T-helper 1 cell treated with Interleukin-12 subunit alpha and Interleukin-12 subunit beta and Interleukin-4 antibody, amounts not matched to agents 30 μg/mL and 1 μg/mL, for 36 hours (primary cell): ENCODE data around the gene NRCAM.
"Not testable (repeated sequence)": the region's sequence is repeated elsewhere in the genome, so short reads cannot be mapped to it uniquely, and the experiment has no call there.

Source experiments
- H3K27ac Mint-ChIP-seq: one replicate; pipeline ENCODE4 v1.8.0; 2021; ENCODE audit warnings: mild to moderate bottlenecking, mixed read lengths
- H3K27me3 Mint-ChIP-seq: one replicate; pipeline ENCODE4 v1.8.0; 2021; ENCODE audit warnings: low read depth, mixed read lengths
- H3K36me3 Mint-ChIP-seq: one replicate; pipeline ENCODE4 v1.8.0; 2021; ENCODE audit warnings: low read depth, mixed read lengths
- H3K4me1 Mint-ChIP-seq: one replicate; pipeline ENCODE4 v1.8.0; 2021; ENCODE audit warnings: low read depth, mixed read lengths
- H3K4me3 Mint-ChIP-seq: one replicate; pipeline ENCODE4 v1.8.0; 2021; ENCODE audit warnings: mild to moderate bottlenecking, moderate library complexity, mixed read lengths
- H3K9me3 Mint-ChIP-seq: one replicate; pipeline ENCODE4 v1.8.0; 2021; ENCODE audit warnings: mixed read lengths

NRCAM gene

DNA sequence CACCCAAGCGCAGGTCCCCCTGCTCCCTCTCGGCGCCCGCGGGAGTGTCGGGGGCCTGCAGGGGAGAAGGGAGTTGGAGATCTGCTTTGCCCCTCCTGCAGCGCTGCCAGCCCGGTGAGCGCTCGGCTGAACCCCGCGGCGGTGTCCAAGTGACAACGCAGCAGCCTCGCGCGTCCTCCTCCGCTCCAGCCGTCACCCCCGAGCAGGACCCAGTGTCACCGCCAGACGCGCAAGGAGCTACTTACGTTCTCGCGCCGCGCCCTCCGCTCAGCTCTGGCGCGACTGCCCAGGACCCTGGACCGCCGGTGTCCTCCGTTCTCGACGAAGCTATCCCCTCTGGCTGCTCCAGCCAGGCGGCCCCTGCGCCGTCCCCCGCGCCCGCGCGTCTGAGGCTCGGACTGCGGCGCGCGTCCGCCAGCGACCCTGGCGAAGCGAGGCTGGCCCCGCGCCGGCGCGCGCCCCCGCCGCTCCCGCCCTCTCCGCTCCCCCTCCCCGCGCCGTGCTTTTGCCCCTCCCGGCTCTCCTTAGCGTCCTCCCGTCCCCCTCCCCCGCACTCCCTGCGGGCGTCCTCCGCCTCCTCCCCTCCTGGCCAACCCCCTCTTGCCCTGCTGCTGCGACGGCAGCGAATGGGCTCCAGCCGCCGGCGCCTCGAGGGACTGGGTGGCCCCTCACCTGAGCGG is at the start of gene NRCAM:
NRCAM (minus strand) TSS at position 439 of the 680 bp plus-strand sequence. CDS start 216,372 bp downstream, outside the sequence.
- peak within 1 kb of the TSS; percentile 30 for H3K4me3 Mint-ChIP-seq
- no peaks in the 10 kb centered on the region for H3K4me1 Mint-ChIP-seq
- no peak within 1 kb of the TSS for H3K27ac Mint-ChIP-seq
- H3K9me3 Mint-ChIP-seq, result no peaks in the 10 kb centered on the region
- H3K36me3 Mint-ChIP-seq, result no peaks in the 10 kb centered on the region
- peaks cover 76% of the 10 kb centered on the region for H3K27me3 Mint-ChIP-seq

DNA sequence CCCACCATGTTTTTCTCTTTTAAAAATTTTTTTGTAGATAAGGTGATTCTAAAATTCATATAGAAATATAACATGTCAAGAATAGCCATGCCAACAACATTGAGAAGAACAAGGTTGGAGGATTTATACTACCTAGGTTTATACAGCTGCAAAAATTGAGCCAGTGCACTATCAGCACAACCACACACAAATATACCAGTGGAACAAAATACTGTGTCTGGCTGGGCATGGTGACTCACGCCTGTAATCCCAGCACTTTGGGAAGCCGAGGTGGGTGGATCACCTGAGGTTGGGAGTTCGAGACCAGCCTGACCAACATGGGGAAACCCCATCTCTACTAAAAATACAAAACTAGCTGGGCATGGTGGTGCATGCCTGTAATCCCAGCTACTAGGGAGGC is 48.3 kb upstream of the NRCAM start:
- H3K27ac Mint-ChIP-seq, result not testable (repeated sequence)
- peaks cover 17% of the 10 kb centered on the region for H3K36me3 Mint-ChIP-seq

DNA sequence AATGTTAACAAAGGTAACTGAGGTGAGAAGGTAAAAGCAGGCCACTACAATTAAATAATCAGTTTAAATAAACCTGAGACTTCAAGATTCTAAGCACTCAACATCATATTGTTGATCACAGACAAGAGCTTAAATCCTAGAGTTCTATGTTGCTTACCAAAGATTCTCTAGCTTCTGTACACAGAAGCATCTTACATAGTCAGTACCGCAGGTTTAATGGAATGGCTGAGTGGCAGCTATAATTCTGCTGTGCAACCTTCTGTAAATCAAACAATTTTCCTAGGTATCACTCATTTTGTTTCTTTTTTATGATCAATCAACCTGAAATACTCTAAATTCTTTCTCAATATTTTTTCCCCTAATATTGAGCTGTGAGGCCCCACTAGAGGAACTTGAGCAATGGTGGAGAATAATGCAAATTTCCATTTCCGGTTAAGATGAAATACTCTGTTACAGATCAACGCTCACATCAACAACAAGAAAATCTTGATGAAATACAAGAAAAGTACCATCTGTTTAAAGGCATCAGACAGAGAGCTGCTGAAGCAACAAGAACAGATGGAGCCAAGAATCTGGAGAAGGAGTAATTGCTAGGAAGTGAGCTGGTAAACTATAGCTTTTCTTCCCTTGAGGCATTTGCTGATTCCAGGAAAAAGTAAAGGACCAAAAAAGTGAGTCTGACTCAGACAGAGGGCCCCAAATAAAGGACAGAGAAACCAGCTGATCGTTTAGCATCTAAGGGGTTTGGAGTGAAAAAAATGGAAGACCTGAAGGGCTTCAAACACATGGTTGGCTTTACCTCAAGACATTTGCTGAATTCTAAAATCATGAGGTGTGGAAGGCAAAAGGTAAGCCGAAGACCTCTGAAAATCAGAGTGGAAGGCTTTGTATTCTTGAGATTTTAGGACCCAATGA is 47.1 kb upstream of the NRCAM start:
- Mint-ChIP-seq H3K27me3 (no peaks in the 10 kb centered on the region), H3K4me3 (no peak overlapping the region), H3K4me1 (no peaks in the 10 kb centered on the region), H3K9me3 (no peaks in the 10 kb centered on the region), H3K36me3 (peaks cover 17% of the 10 kb centered on the region), H3K27ac (no peak overlapping the region)

More for the DNA sequence above, 48.3 kb upstream of the NRCAM start:
- not testable (repeated sequence) for H3K9me3 Mint-ChIP-seq, H3K4me1 Mint-ChIP-seq, H3K27me3 Mint-ChIP-seq, H3K4me3 Mint-ChIP-seq

DNA sequence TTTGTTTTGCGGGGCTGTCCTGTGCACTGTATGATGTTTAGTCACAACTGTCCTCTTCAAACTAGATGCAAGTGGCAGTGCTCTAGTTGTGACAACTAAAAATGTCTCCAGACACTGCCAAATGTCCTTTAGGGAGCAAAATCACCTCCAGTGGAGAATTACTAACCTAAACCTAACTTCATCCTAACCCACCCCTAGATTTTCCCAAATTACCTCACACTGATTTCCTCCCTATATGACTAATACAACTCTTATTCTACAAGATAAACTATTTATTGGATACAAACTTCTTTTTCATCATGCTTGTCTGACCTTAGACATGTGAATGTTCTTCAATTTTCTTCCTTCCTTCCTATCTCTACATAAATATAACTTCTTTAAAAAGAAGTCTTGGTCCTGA is 43.3 kb upstream of the NRCAM start:
- no peaks in the 10 kb centered on the region for H3K4me1 Mint-ChIP-seq
- no peaks in the 10 kb centered on the region for H3K9me3 Mint-ChIP-seq
- H3K36me3 Mint-ChIP-seq, result peaks cover 17% of the 10 kb centered on the region
- H3K4me3 Mint-ChIP-seq, result no peak overlapping the region
- no peak overlapping the region for H3K27ac Mint-ChIP-seq
- no peaks in the 10 kb centered on the region for H3K27me3 Mint-ChIP-seq

DNA sequence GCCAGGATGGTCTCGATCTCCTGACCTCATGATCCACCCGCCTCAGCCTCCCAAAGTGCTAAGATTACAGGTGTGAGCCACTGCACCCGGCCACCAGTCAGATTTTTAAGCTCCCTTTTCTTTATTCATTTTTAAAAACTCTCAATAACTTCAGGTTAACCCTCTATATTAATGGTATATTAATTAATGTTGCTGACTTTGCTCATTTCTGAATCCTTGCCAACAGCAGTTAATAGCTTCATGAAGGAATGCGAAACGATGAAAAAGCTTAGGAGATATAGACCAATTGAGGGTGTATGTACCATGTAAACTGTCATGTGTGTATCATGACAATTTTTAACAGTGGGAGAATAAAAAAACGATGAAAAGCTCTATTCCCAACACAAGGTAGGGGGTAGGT is 42.2 kb upstream of the NRCAM start:
- H3K4me1 Mint-ChIP-seq, result no peaks in the 10 kb centered on the region
- H3K9me3 Mint-ChIP-seq, result no peaks in the 10 kb centered on the region
- peaks cover 17% of the 10 kb centered on the region for H3K36me3 Mint-ChIP-seq
- no peak overlapping the region for H3K4me3 Mint-ChIP-seq
- no peak overlapping the region for H3K27ac Mint-ChIP-seq
- H3K27me3 Mint-ChIP-seq, result no peaks in the 10 kb centered on the region

DNA sequence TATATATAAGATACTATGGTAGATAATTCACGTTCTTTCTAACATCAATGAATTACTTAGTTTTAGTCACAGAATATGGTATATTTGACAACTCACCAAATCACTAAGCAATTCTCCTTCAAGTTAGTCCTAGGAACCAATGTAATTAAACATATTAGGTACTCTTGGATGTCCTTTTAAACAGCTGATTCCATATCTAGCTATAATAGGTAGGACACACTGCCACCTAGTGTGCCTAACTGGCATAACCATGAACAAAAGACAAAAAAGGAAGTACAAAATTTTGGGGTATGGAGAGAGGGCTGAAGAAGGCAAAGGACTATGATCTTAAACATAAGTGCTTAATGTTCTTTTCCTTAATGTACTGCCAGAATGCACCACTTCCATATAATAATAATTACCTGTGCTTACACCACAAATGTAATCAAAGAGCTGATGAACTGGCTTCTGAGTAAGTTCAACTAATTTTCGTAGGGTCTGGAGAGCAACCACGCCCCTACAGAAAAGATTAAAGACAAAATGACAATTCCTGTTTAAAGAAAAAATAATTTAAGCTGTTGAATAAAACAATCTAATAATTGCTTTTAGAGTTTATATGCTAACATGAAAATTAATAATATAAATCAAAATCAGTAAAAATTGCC is 41.0 kb upstream of the NRCAM start:
- Mint-ChIP-seq H3K36me3 (peaks cover 12% of the 10 kb centered on the region), H3K4me1 (no peaks in the 10 kb centered on the region), H3K9me3 (no peaks in the 10 kb centered on the region), H3K4me3 (no peak overlapping the region), H3K27ac (no peak overlapping the region), H3K27me3 (no peaks in the 10 kb centered on the region)

DNA sequence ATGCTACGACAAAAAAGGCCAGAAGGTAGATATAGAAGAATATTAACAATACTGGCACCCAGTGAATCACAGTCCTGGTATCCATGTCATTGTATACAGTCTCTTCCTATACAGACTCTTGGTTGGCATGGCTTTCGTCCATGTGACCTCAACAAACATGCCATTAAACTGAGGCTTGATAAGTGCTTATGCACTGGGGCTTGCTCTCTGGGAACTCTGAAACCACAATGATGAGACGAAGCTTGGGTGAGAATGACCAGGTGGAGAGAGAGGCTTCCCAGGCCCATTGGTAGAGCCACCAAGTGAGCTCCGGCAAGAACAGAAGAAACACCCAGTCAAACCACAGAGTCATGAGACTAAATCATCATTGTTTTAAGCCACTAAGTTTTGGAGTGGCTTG is 36.5 kb upstream of the NRCAM start:
- Mint-ChIP-seq H3K27ac (no peak overlapping the region), H3K9me3 (no peaks in the 10 kb centered on the region), H3K27me3 (no peaks in the 10 kb centered on the region), H3K4me1 (no peaks in the 10 kb centered on the region), H3K36me3 (peaks cover 14% of the 10 kb centered on the region), H3K4me3 (no peak overlapping the region)

DNA sequence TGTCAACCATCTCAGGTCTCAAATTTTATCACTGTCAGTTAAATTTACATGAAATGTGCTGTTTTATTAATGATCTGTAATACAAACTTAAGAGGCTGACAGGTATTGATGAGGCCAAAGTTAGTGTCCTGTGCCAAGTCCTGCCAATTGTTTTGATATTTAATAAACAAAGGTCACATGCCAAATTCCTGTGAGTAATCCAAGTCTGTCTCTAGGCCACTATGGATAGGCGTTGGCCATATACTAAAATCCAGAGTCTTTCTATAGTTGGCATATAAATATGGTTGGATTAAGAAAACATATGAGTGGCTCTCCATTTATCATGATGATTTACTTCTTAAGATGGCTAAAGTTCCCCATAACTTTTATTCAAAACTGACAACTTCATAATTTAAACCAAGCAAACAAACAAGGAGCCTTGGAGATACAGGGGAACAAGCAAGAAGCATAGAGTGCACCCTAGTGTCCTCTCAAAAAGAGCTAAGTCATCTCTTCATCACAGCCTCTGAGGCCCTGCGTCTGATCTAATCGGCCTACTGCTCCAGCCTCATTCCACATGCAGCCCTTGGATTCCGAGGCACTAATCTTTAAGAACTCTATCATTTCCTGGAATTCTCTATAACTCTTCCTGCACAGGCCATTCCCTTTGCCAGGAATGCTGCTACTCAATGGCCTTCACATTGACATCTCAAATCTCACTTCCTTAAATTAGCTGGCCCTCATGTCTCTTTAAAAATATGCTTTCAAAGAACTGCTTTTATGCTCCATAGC is 32.7 kb upstream of the NRCAM start:
- H3K36me3 Mint-ChIP-seq, result peaks cover 9% of the 10 kb centered on the region
- no peaks in the 10 kb centered on the region for H3K9me3 Mint-ChIP-seq
- no peak overlapping the region for H3K4me3 Mint-ChIP-seq
- H3K27ac Mint-ChIP-seq, result no peak overlapping the region
- no peaks in the 10 kb centered on the region for H3K4me1 Mint-ChIP-seq
- H3K27me3 Mint-ChIP-seq, result no peaks in the 10 kb centered on the region

DNA sequence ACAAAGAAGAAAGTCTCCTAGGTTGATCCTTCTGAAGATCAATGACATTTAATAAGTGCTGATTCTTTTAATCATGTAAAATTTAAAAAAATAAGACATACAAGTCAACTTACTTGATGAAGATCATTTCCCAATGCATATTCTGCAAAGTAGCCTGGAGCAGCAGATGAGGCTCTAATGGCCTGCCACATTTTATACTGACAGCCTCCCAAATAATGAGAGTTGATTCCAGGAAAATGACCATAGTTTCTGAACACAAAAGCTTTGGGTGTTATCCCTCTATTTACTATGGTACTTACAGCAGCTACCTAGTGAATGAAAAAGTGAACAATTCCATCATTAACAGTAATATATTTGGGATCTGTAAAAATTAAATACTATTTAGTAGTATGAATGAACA is 31.4 kb upstream of the NRCAM start:
- Mint-ChIP-seq H3K27me3 (no peaks in the 10 kb centered on the region), H3K36me3 (peaks cover 9% of the 10 kb centered on the region), H3K4me1 (no peaks in the 10 kb centered on the region), H3K4me3 (no peak overlapping the region), H3K27ac (no peak overlapping the region), H3K9me3 (no peaks in the 10 kb centered on the region)

DNA sequence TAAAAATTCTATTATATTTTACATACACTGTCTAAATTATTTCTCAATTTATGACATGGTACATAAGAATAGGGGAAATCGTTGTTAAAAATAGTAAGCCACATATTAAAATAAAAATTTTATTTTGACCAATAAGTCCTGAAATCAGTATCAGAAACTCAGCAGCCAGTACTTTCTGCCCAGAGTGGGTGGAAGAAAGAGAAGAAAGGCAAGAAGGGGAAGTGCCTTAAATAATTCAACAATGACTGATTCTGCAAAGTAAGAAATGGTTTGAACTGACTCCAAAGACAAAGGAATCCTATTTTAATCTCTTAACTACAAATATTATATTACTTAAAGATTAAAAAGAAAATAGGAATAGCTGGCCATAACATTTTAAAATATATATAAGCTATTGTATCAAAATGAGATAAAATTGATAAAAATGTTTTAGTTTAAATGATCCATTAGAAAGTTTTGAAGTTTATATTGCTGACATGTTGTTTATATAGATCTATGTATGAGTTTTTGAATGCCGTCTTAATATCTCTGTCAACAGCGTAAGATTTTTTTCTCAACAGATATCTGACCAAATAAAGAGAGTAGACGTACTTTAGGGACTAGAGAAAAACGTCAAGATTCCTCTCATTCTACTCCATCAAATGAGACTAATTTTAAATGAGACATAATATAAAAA is 30.2 kb upstream of the NRCAM start:
- Mint-ChIP-seq H3K4me1 (no peaks in the 10 kb centered on the region), H3K27me3 (no peaks in the 10 kb centered on the region), H3K4me3 (no peak overlapping the region), H3K9me3 (no peaks in the 10 kb centered on the region), H3K36me3 (peaks cover 7% of the 10 kb centered on the region), H3K27ac (no peak overlapping the region)

DNA sequence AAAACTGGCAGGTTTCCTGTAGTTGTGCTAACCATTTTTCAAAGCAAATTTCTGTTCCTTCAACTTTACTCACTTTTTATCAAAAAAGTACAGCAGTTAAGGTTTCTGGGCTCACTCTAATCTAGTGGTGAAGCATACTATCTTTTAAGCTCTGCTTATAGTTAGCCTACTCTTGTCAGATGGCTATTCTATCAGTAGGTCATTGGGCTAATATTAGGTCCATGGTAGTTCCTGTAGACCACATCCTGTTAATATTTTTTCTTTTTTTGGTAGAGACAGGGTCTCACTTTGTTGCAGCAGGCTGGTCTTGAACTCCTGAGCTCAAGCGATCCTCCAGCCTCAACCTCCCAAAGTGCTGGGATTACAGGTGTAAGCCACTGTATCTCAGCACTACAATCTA is 27.9 kb upstream of the NRCAM start:
- no peaks in the 10 kb centered on the region for H3K9me3 Mint-ChIP-seq

DNA sequence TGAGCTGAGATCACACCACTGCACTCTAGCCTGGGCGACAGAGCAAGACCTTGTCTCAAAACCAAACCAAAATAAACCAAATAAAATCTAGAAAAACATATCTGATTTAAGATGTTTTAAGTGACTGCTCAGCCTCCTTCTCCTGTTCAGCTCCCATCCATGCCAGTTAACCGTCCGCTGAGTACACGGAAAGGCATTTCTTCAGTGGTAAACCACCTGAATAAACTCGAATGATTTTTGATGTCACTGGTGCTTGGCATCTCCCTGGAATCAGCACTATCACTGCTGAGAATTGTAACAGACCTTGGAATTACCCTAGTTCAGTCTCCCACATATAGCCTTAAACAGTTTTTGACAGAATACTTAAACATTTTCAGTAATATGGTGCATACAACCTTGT is 24.1 kb upstream of the NRCAM start:
- Mint-ChIP-seq H3K4me1 (no peaks in the 10 kb centered on the region), H3K27me3 (no peaks in the 10 kb centered on the region), H3K9me3 (no peaks in the 10 kb centered on the region), H3K4me3 (no peak overlapping the region), H3K36me3 (peaks cover 17% of the 10 kb centered on the region), H3K27ac (no peak overlapping the region)

More for the DNA sequence above, 27.9 kb upstream of the NRCAM start:
- Mint-ChIP-seq H3K27ac (no peak overlapping the region), H3K36me3 (peaks cover 5% of the 10 kb centered on the region), H3K27me3 (no peaks in the 10 kb centered on the region), H3K4me3 (no peak overlapping the region), H3K4me1 (no peaks in the 10 kb centered on the region)

DNA sequence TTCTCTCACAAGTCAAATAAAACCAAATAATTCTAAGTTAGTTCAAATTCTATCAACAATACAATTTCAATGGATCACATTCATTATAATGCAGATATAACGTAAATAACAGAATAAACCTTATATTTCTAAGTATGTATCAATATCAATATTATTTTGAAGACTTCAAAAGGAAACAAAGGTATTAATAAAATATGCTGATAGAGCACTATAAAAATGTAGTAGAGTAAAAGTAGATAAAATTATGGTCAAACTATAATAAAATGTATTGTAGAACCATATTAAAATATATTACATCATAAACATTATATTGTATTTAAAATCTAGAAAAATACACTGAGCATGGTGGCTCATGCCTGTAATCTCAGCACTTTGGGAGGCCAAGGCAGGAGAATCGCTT is 23.5 kb upstream of the NRCAM start:
- H3K27ac Mint-ChIP-seq, result no peak overlapping the region
- H3K4me3 Mint-ChIP-seq, result no peak overlapping the region
- H3K9me3 Mint-ChIP-seq, result no peaks in the 10 kb centered on the region
- H3K4me1 Mint-ChIP-seq, result no peaks in the 10 kb centered on the region
- peaks cover 16% of the 10 kb centered on the region for H3K36me3 Mint-ChIP-seq
- H3K27me3 Mint-ChIP-seq, result no peaks in the 10 kb centered on the region

DNA sequence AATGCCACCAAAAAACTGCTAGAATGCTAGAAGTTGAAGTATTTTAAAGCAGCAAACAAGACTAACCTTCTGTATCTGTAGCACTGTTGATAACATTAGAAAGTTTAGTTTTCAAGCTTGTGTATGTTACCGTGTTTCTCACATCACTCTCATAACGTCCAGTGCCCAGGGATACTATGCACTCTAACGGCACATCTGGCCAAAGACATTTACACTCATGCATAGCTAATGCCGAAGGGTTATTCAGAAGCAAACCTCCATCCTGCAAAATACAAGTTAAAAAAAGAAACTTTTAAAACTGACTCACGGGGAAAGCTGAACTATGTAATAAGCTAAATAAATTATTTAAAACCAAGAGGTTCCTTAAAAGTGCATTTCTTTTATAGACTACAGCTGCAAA is 22.9 kb upstream of the NRCAM start:
- Mint-ChIP-seq H3K27me3 (no peaks in the 10 kb centered on the region), H3K4me1 (no peaks in the 10 kb centered on the region), H3K36me3 (peaks cover 16% of the 10 kb centered on the region), H3K9me3 (no peaks in the 10 kb centered on the region), H3K4me3 (no peak overlapping the region), H3K27ac (no peak overlapping the region)
